Sigmoid colon (tissue), 7 donors: Measurements from ENCODE around the gene ZNF853. TPM values are rescaled to one million over a fixed set of nuclear protein-coding genes. Genes with fewer than 3 reads are reported as not detected.
A peak's percentile ranks its signal among the peaks of the same experiment; 100 is the strongest.

Experiments used
- DNase-seq: peaks from one replicate; pipeline ENCODE4 v3.0.0-alpha.2; 2019
- H3K27ac ChIP-seq, 4 donors: fragments of 200-600 bp; sonication (generic); one replicate each; pipeline ENCODE4 v1.5.1; 2016 to 2019; ENCODE audit warnings: mild to moderate bottlenecking in 1 of 4
- H3K27me3 ChIP-seq, 3 donors: fragments of 200-600 bp; sonication (generic); one replicate each; pipeline ENCODE4 v1.5.1; 2019; ENCODE audit warnings: mild to moderate bottlenecking in 1 of 3
- H3K36me3 ChIP-seq, 4 donors: fragments of 200-600 bp; sonication (generic); one replicate each; pipeline ENCODE4 v1.5.1; 2016 to 2019
- H3K4me1 ChIP-seq, 4 donors: fragments of 200-600 bp; sonication (generic); one replicate each; pipeline ENCODE4 v1.5.1; 2017 to 2019
- H3K4me3 ChIP-seq, 4 donors: fragments of 200-600 bp; sonication (generic); one replicate each; pipeline ENCODE4 v1.5.1; 2017 to 2019; ENCODE audit warnings: mild to moderate bottlenecking in 2 of 4, moderate library complexity in 1 of 4
- H3K9me3 ChIP-seq, 4 donors: fragments of 200-600 bp in 3 of 4; sonication (generic) in 3 of 4; one replicate each; pipeline versions ENCODE4 v1.5.1 to v1.6.1; 2013 to 2019
- EP300 ChIP-seq, 4 donors: sonication (generic); formaldehyde crosslinking; IDR thresholded peaks; one replicate each; pipeline ENCODE4 v1.6.1; 2017; ENCODE audit warnings: antibody characterized with exemption in 4 of 4
- POLR2A ChIP-seq, 2 donors: fragments of 450-650 bp; IDR thresholded peaks; one replicate each; pipeline ENCODE4 v1.6.1; 2016; ENCODE audit warnings: antibody characterized with exemption in 2 of 2, mild to moderate bottlenecking in 2 of 2, moderate library complexity in 2 of 2
- POLR2AphosphoS5 ChIP-seq, 4 donors: sonication (generic); formaldehyde crosslinking; IDR thresholded peaks; one replicate each; pipeline ENCODE4 v1.6.1; 2017; ENCODE audit warnings: antibody characterized with exemption in 4 of 4
- WGBS, 2 donors: extraction: QIAGEN DNeasy Blood & Tissue Kit; methylation state at CpG; one replicate each; pipeline ENCODE4 v1.1.7; 2013; 5-methylcytosine and 5-hydroxymethylcytosine counted together
- intact Hi-C: fragments of 100-400 bp; cut with DNase I; formaldehyde crosslinking; loops from one replicate; pipeline ENCODE4 v1.15.1; 2023
- polyA plus RNA-seq, 3 donors: library from polyadenylated mRNA; stranded (reverse); fragments of 200-250 nt; gene quantifications; one replicate each; pipeline ENCODE4 v1.2.3, GENCODE V29; 2013
- total RNA-seq, 4 donors: library from RNA; depleted of rRNA; stranded (reverse); fragments of >200 nt; gene quantifications; one replicate each; pipeline ENCODE4 v1.1.0, GENCODE V29; 2016
- TF ChIP-seq, protein P1 (sequence below), 4 experiments: fragments of 450-650 bp in 3 of 4; fragments of 200-600 bp in 1 of 4; IDR thresholded peaks; one replicate each; pipeline ENCODE4 v1.5.1; 2016 to 2019; ENCODE audit warnings: antibody characterized with exemption in 4 of 4, mild to moderate bottlenecking in 3 of 4, moderate library complexity in 2 of 4
- donor health status: healthy with polysubstance abuse.
- donor health status: Bipolar disorder and iron deficiency.
- donor health status: healthy.

The ZNF853 gene
- total and polyA plus RNA-seq, 7 donors, result 0.69 to 36.0 (median 20.0) TPM

DNA sequence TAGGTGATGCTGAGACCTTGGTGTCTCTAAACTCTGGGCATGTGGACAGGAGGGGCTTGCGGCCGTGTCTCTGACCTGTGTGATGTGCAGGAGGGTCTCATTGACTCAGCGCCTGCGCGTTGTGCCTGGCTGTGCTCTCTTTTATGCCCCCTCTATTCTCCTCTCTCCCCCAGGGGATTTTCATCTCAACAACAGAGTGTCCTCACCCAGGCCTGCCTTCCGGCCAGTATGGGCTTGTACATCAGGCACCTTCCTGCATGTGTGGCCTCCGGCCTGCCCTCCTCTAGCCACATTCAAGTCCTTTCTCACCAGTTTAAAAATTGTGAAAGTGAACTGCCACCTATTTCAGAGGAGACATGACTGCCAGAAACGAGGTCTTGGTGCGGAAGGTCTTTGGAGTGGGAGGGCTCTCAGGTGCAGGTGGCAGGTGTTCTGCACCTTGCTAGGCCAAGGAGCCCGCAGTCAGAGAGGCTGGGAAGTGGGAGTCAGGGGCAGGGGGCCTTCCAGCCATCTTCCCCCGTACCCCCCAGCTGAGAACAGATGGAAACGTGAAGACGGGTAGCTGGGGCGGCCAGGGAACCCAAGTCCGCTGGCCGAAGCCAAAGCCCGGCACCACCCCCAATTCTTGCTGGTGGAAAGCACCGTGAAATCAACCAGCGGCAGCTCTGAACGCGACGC is 26.1 kb upstream of the ZNF853 start:
- Histone ChIP-seq H3K4me1 (peaks cover 0 to 22% (median 18%) of the 10 kb centered on the region in 4 donors), H3K9me3 (no peaks in the 10 kb centered on the region), H3K4me3 (peak overlapping the region in 3 of 4 donors; percentile 72 to 97 (median 81)), H3K27ac (peak overlapping the region; percentile 85 to 93 (median 87)), H3K27me3 (no peaks in the 10 kb centered on the region), H3K36me3 (peaks cover 0 to 76% (median 28%) of the 10 kb centered on the region in 4 donors)
- intact Hi-C loops, result loop anchor here (5.0 kb wide), 1 partner anchor 118 kb away; the partner anchor contains the start of gene ZNF12
- DNase-seq, result peak; percentile 65
- WGBS, 2 donors, result 42 to 52% methylated on average over 22 of the region's 22 CpGs
- TF ChIP-seq, protein P1, sequence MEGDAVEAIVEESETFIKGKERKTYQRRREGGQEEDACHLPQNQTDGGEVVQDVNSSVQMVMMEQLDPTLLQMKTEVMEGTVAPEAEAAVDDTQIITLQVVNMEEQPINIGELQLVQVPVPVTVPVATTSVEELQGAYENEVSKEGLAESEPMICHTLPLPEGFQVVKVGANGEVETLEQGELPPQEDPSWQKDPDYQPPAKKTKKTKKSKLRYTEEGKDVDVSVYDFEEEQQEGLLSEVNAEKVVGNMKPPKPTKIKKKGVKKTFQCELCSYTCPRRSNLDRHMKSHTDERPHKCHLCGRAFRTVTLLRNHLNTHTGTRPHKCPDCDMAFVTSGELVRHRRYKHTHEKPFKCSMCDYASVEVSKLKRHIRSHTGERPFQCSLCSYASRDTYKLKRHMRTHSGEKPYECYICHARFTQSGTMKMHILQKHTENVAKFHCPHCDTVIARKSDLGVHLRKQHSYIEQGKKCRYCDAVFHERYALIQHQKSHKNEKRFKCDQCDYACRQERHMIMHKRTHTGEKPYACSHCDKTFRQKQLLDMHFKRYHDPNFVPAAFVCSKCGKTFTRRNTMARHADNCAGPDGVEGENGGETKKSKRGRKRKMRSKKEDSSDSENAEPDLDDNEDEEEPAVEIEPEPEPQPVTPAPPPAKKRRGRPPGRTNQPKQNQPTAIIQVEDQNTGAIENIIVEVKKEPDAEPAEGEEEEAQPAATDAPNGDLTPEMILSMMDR (IDR thresholded peaks at IDR 0.05), result peak in 1 of 4 experiments; percentile 23
- TF ChIP-seq EP300 (IDR thresholded peaks at IDR 0.05), result no peak
- no peak for TF ChIP-seq POLR2A (IDR thresholded peaks at IDR 0.05)
- TF ChIP-seq POLR2AphosphoS5 (IDR thresholded peaks at IDR 0.05), result no peak

DNA sequence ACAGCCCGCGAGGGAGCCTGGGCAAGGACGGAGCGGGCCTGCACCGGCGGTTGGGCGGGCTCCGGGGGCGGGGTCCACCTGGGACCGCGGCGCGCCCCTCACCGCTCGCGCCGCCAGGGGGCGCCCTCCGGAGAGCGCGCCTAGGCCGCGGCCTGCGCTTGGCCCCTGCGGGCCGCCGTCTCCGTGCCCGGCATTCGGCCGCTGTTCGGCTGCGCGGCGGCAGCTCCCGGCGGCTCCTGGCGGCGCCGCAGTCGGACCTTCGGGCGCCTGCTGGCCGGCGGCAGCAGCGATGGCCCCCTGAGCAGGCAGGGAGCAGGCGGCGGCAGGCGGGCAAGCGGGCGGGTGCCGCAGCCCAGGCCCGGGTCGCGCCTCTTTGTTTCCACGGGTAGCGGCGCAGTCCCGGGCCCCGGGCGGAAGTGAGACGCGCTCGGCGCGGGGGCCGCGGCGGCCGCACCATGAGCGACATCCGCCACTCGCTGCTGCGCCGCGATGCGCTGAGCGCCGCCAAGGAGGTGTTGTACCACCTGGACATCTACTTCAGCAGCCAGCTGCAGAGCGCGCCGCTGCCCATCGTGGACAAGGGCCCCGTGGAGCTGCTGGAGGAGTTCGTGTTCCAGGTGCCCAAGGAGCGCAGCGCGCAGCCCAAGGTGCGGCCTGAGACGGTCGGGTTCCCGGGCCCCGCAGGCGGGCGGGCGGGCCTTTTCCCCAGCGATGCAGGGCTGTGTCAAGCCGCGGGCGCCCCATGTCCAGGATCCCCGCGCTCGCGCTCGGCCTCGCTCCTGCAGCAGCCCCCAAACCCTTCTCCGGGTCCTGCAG is 25.4 kb upstream of the ZNF853 start, which contains the start of gene INTS15:
INTS15 (plus strand) TSS at position 193 of the 816 bp plus-strand sequence; CDS start at position 456, 263 bp downstream.
- WGBS, 2 donors, result 0 to 1% methylated on average over 107 of the region's 107 CpGs
- TF ChIP-seq, protein P1 (IDR thresholded peaks at IDR 0.05), result peak in 2 of 4 experiments; percentile 6 to 78
- no peak for TF ChIP-seq POLR2A (IDR thresholded peaks at IDR 0.05)
- no peak for TF ChIP-seq EP300 (IDR thresholded peaks at IDR 0.05)
- TF ChIP-seq POLR2AphosphoS5 (IDR thresholded peaks at IDR 0.05), result peak in 2 of 4 donors; percentile 71 to 74
- Histone ChIP-seq H3K36me3 (peaks cover 2 to 76% (median 29%) of the 10 kb centered on the region in 4 donors), H3K4me1 (peaks cover 0 to 22% (median 18%) of the 10 kb centered on the region in 4 donors), H3K9me3 (no peaks in the 10 kb centered on the region), H3K4me3 (peak within 1 kb of the TSS; percentile 72 to 97 (median 87)), H3K27ac (peak within 1 kb of the TSS; percentile 85 to 93 (median 87)), H3K27me3 (no peaks in the 10 kb centered on the region)
- DNase-seq, result peak; percentile 81
- intact Hi-C loops, result loop anchor here (1.0 to 5.0 kb wide), 2 partner anchors 13 to 117 kb away; partner anchors contain the start of genes ZDHHC4 and ZNF12

DNA sequence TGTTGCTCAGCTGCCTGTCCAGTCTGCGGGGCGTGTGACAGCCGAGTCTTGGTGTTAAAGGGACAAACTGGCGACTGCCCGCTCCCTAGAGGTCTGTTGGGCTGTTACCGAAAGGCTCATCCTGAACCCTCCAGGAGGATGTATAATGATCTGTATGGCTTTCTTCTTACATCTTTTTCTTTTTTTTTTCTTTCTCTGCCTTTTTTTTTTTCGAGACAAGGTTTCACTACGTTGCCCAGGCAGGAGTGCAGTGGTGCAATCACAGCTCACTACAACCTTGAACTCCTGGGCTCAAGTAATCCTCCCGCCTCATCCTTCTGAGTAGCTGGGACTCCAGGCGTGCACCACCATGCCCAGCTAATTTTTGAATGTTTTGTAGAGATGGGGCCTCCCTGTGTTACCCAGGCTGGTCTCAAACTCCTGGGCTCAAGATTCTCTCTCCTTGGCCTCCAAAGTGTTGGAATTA is 24.7 kb upstream of the ZNF853 start:
- H3K36me3 ChIP-seq, result peaks cover 9 to 76% (median 30%) of the 10 kb centered on the region in 4 donors
- intact Hi-C loops, result loop anchor here (1.0 kb wide), 1 partner anchor 13 kb away; the partner anchor contains the start of gene ZDHHC4
- TF ChIP-seq EP300 (IDR thresholded peaks at IDR 0.05), result no peak
- TF ChIP-seq, protein P1 (IDR thresholded peaks at IDR 0.05), result no peak
- no peak for TF ChIP-seq POLR2AphosphoS5 (IDR thresholded peaks at IDR 0.05)
- TF ChIP-seq POLR2A (IDR thresholded peaks at IDR 0.05), result no peak
- H3K9me3 ChIP-seq, result no peaks in the 10 kb centered on the region
- DNase-seq, result peak; percentile 68
- peaks cover 0 to 22% (median 18%) of the 10 kb centered on the region in 4 donors for H3K4me1 ChIP-seq
- H3K27me3 ChIP-seq, result no peaks in the 10 kb centered on the region
- 5 to 10% methylated on average over 10 of the region's 10 CpGs for WGBS, 2 donors
- peak overlapping the region; percentile 72 to 97 (median 87) for H3K4me3 ChIP-seq
- peak overlapping the region; percentile 85 to 93 (median 87) for H3K27ac ChIP-seq

DNA sequence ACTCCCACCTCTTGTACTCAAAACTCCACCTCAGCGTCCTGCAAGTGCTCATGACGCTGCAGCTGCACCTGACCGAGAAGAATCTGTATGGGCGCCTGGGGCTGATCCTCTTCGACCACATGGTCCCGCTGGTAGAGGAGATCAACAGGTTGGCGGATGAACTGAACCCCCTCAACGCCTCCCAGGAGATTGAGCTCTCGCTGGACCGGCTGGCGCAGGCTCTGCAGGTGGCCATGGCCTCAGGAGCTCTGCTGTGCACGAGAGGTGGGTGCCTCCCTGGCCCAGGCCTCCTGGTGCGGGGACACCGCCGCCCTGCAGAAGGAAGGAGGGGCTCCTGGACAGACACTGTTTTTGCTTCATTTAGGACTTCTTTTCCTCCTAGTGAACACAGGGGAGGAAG is 15.3 kb upstream of the ZNF853 start:
- Histone ChIP-seq H3K27me3 (no peaks in the 10 kb centered on the region), H3K9me3 (no peaks in the 10 kb centered on the region), H3K4me3 (no peak overlapping the region), H3K36me3 (peaks cover 32 to 98% (median 56%) of the 10 kb centered on the region in 4 donors), H3K4me1 (no peaks in the 10 kb centered on the region), H3K27ac (no peak overlapping the region)
- WGBS, 2 donors, result 96% methylated on average over 15 of the region's 15 CpGs
- TF ChIP-seq POLR2AphosphoS5 (IDR thresholded peaks at IDR 0.05), result no peak
- TF ChIP-seq POLR2A (IDR thresholded peaks at IDR 0.05), result no peak
- TF ChIP-seq, protein P1 (IDR thresholded peaks at IDR 0.05), result no peak
- no peak for TF ChIP-seq EP300 (IDR thresholded peaks at IDR 0.05)
- intact Hi-C loops, result no loop called here
- no peak for DNase-seq
